Esophagus (tissue), 2 donors: ENCODE data around the gene NUDT14. TPM values are rescaled to one million over a fixed set of nuclear protein-coding genes. Genes with fewer than 3 reads are reported as not detected.

ENCODE experiments used
- H3K27ac ChIP-seq, 2 donors: one replicate each; pipeline ENCODE4 v1.5.1; 2013; ENCODE audit warnings: low read depth in 2 of 2, mild to moderate bottlenecking in 2 of 2, inconsistent platforms in 1 of 2, low read length in 1 of 2, moderate library complexity in 1 of 2
- H3K27me3 ChIP-seq, 2 donors: one replicate each; pipeline ENCODE4 v1.6.1; 2013; ENCODE audit warnings: low read length in 2 of 2, control low read depth in 1 of 2, mild to moderate bottlenecking in 1 of 2; ENCODE audit not compliant: insufficient read depth in 2 of 2, control insufficient read depth in 1 of 2
- H3K36me3 ChIP-seq, 2 donors: one replicate each; pipeline ENCODE4 v1.6.1; 2013; ENCODE audit warnings: low read length in 1 of 2; ENCODE audit not compliant: control insufficient read depth in 2 of 2, insufficient read depth in 2 of 2
- H3K4me1 ChIP-seq, 2 donors: one replicate each; pipeline ENCODE4 v1.6.1; 2013; ENCODE audit warnings: low read length in 1 of 2; ENCODE audit not compliant: control insufficient read depth in 2 of 2, insufficient read depth in 2 of 2
- H3K4me3 ChIP-seq, 2 donors: one replicate each; pipeline ENCODE4 v1.5.1; 2013; ENCODE audit warnings: low read length in 2 of 2, mild to moderate bottlenecking in 2 of 2, low read depth in 1 of 2, moderate library complexity in 1 of 2
- H3K9me3 ChIP-seq, 2 donors: one replicate each; pipeline ENCODE4 v1.6.1; 2013; ENCODE audit warnings: mild to moderate bottlenecking in 2 of 2, low read depth in 1 of 2, low read length in 1 of 2, moderate library complexity in 1 of 2; ENCODE audit not compliant: control insufficient read depth in 2 of 2, insufficient read depth in 1 of 2
- WGBS, 2 donors: extraction: QIAGEN DNeasy Blood & Tissue Kit; methylation state at CpG; one replicate each; pipeline ENCODE4 v1.1.7; 2013; 5-methylcytosine and 5-hydroxymethylcytosine counted together
- polyA plus RNA-seq, 2 donors: library from polyadenylated mRNA; stranded (reverse); fragments of 200-250 nt; gene quantifications; one replicate each; pipeline ENCODE4 v1.2.3, GENCODE V29; 2013
- donor health status: healthy with polysubstance abuse.
- donor health status: Bipolar disorder and iron deficiency.

NUDT14 gene
- polyA plus RNA-seq, 2 donors = 16.1 to 25.5 TPM

- H3K27me3 ChIP-seq = peaks cover 0 to 11% of the 10 kb centered on the region in 2 donors
Measured at GRCh38 chr14:105200641-105201040, 19.5 kb upstream of the NUDT14 start.

DNA sequence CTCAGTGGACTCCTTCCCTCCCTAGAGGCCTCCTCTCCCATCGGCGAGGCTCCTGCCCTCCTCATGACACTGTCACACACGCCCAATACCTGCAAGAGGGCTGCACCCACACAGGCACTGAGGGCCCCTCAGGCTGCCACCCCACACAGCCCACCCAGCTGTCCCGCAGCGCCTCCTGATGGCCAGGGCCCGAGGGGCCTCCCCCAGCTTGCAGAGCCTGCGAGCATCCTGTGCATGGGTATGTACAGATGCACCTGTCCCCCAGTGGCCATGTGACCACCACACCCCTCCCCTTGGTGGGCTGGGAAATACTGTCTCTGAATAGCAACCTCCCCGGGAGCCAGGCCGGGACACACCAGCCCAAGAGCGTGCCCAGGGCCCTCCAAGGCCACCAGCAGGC is 19.0 kb upstream of the NUDT14 start:
- H3K9me3 ChIP-seq = peaks cover 0 to 3% of the 10 kb centered on the region in 2 donors
- 84 to 87% methylated on average over 10 of the region's 10 CpGs for WGBS, 2 donors
- no peak overlapping the region for H3K27ac ChIP-seq
- H3K4me3 ChIP-seq = no peak overlapping the region
- H3K4me1 ChIP-seq = peaks cover 8 to 24% of the 10 kb centered on the region in 2 donors
- H3K36me3 ChIP-seq = no peaks in the 10 kb centered on the region
- peaks cover 0 to 11% of the 10 kb centered on the region in 2 donors for H3K27me3 ChIP-seq

More at GRCh38 chr14:105200641-105201040, 19.5 kb upstream of the NUDT14 start:
- peaks cover 0 to 3% of the 10 kb centered on the region in 2 donors for H3K9me3 ChIP-seq
- no peak overlapping the region for H3K27ac ChIP-seq
- H3K36me3 ChIP-seq = no peaks in the 10 kb centered on the region
- peaks cover 8 to 24% of the 10 kb centered on the region in 2 donors for H3K4me1 ChIP-seq
- no peak overlapping the region for H3K4me3 ChIP-seq
- 80 to 86% methylated on average over 16 of the region's 16 CpGs for WGBS, 2 donors

- no peak overlapping the region for H3K4me3 ChIP-seq
- H3K27me3 ChIP-seq = peaks cover 0 to 11% of the 10 kb centered on the region in 2 donors
- peaks cover 2 to 21% of the 10 kb centered on the region in 2 donors for H3K4me1 ChIP-seq
- peak overlapping the region in 1 of 2 donors; percentile 19 for H3K27ac ChIP-seq
- peaks cover 0 to 3% of the 10 kb centered on the region in 2 donors for H3K9me3 ChIP-seq
- WGBS, 2 donors = 51 to 65% methylated on average over 18 of the region's 18 CpGs
- no peaks in the 10 kb centered on the region for H3K36me3 ChIP-seq
Measured at GRCh38 chr14:105199093-105199492, 18.0 kb upstream of the NUDT14 start.

DNA sequence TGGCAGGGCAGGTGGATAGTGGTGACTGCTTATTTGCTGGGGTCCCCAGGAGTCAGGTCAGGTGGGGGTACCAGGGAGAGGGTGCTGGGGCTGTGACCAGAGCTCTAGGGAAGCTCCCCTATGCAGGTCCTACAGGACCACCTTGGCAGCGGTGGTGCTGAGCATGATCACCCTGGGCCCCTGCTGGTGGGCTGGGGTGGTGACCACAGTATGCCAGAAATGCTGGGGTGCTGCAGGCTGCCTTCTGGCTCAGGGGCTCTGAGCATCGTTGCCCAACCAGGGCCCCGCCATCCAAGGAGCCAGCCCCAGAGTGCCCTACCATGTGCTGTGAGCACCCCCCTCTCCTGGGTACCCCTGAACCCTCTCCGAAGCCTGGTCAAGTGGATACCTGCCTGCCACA is 17.5 kb upstream of the NUDT14 start:
- no peak overlapping the region for H3K4me3 ChIP-seq
- peaks cover 0 to 11% of the 10 kb centered on the region in 2 donors for H3K27me3 ChIP-seq
- peaks cover 0 to 3% of the 10 kb centered on the region in 2 donors for H3K9me3 ChIP-seq
- H3K36me3 ChIP-seq = no peaks in the 10 kb centered on the region
- H3K27ac ChIP-seq = peak overlapping the region in 1 of 2 donors; percentile 19
- WGBS, 2 donors = 52 to 76% methylated on average over 4 of the region's 4 CpGs
- H3K4me1 ChIP-seq = peaks cover 0 to 18% of the 10 kb centered on the region in 2 donors

DNA sequence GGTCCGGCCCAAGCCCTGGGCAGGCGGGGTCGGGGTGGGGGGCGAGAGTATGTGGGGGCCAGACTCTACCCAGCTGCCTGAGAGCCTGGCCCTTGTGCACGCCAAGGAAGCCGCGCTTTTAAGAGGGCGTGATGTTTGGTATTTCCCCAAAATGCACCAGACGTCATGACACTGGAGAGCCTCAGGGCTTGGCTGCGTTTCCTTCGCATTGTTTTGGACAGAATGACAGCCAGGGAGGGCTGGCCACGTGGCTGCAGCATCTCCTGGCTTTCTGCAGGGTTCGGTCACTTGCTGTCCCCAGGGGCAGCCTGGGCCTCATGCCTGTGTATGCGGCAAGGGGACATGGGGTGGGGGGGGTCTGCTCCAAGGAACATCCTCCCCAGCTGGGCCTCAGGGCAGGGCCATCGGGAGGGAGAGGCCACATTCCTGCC is 16.1 kb upstream of the NUDT14 start:
- Histone ChIP-seq H3K4me1 (peaks cover 0 to 20% of the 10 kb centered on the region in 2 donors), H3K27me3 (peaks cover 0 to 11% of the 10 kb centered on the region in 2 donors), H3K9me3 (peaks cover 0 to 3% of the 10 kb centered on the region in 2 donors), H3K36me3 (no peaks in the 10 kb centered on the region), H3K4me3 (no peak overlapping the region), H3K27ac (no peak overlapping the region)
- 5 to 8% methylated on average over 15 of the region's 15 CpGs for WGBS, 2 donors

GRCh38 chr14:105196265-105196960 is 15.3 kb upstream of the NUDT14 start:
- Histone ChIP-seq H3K36me3 (no peaks in the 10 kb centered on the region), H3K27ac (peak overlapping the region in 1 of 2 donors; percentile 58), H3K4me3 (peak overlapping the region in 1 of 2 donors; percentile 7), H3K9me3 (peaks cover 0 to 3% of the 10 kb centered on the region in 2 donors), H3K4me1 (peaks cover 0 to 20% of the 10 kb centered on the region in 2 donors), H3K27me3 (peaks cover 0 to 11% of the 10 kb centered on the region in 2 donors)
- 8 to 11% methylated on average over 47 to 58 of the region's 58 CpGs for WGBS, 2 donors

- Histone ChIP-seq H3K27ac (peak overlapping the region in 1 of 2 donors; percentile 58), H3K4me1 (peaks cover 0 to 18% of the 10 kb centered on the region in 2 donors), H3K27me3 (peaks cover 0 to 11% of the 10 kb centered on the region in 2 donors), H3K36me3 (no peaks in the 10 kb centered on the region), H3K4me3 (peak overlapping the region in 1 of 2 donors; percentile 7), H3K9me3 (peaks cover 0 to 3% of the 10 kb centered on the region in 2 donors)
- WGBS, 2 donors = 44 to 45% methylated on average over 23 to 25 of the region's 25 CpGs
Measured at GRCh38 chr14:105195522-105196264, 14.6 kb upstream of the NUDT14 start.

DNA sequence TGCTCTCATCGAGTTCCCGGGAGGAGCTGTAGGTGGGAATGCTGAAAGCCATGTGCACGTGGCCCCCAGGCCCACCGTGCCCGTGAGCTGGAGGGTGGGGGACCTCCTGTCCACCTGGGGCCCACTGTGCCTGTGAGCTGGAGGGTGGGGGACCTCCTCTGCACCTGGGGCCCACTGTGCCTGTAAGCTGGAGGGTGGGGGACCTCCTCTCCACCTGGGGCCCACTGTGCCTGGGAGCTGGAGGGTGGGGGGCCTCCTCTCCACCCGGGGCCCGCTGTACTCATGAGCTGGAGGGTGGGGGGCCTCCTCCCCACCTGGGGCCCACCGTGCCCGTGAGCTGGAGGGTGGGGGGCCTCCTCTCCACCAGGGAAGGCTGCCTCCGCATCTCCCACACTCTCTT is 13.9 kb upstream of the NUDT14 start:
- peaks cover 0 to 18% of the 10 kb centered on the region in 2 donors for H3K4me1 ChIP-seq
- no peak overlapping the region for H3K27ac ChIP-seq
- H3K27me3 ChIP-seq = peaks cover 0 to 11% of the 10 kb centered on the region in 2 donors
- peaks cover 0 to 3% of the 10 kb centered on the region in 2 donors for H3K9me3 ChIP-seq
- 80 to 86% methylated on average over 9 to 10 of the region's 10 CpGs for WGBS, 2 donors
- no peaks in the 10 kb centered on the region for H3K36me3 ChIP-seq
- no peak overlapping the region for H3K4me3 ChIP-seq

DNA sequence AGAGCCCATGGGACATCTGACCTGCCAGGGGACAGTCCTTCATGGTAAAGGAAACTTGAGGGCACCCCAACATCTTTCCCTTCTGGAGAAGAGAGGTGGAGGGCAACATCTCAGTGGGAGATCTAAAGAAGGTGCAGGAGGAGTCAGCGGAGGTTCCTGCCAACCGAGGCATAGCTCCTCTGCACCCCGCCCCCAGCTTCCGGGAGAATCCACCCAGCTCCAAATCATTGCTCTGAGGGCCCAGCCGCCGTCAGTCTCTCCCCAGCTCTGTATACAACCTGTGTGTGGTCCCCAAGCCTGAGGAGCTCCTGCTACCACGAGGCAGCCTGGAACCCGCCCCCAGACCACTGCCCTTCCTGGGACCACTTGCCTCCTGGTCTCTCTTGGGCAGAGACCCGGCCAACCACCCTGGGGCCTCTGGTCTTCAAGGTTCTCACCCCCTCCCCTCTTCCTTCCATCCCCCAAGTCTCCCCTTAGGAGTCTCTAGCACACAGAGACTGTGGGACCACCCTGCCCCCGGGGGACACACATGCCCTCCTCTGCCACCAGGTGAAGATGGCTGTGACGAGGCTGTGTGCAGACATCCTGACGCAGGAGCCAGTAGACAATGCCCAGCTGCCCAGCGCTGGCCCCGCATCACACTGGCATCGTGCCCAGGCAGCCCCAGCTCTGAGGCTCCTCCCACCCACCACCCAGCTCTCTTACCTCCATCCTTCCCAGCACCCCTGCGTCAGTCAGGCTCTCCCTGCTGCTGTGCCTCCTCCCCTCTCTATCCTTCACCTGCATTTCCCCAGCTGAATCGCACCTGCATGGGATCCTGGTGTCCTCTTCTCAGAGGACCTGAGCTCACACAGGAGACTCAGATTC is 13.0 kb upstream of the NUDT14 start:
- H3K4me3 ChIP-seq = no peak overlapping the region
- peaks cover 0 to 11% of the 10 kb centered on the region in 2 donors for H3K27me3 ChIP-seq
- peak overlapping the region in 1 of 2 donors; percentile 1 for H3K27ac ChIP-seq
- peaks cover 0 to 3% of the 10 kb centered on the region in 2 donors for H3K9me3 ChIP-seq
- H3K36me3 ChIP-seq = no peaks in the 10 kb centered on the region
- WGBS, 2 donors = 24 to 26% methylated on average over 13 to 17 of the region's 17 CpGs
- peaks cover 0 to 18% of the 10 kb centered on the region in 2 donors for H3K4me1 ChIP-seq
